C4-2B (cell line): ENCODE measurements around the gene HES1.

Experiments used
- CTCF ChIP-seq: fragments of 450-650 bp; conservative IDR thresholded peaks from 2 replicates; pipeline ENCODE4 v1.5.1; 2017; ENCODE audit warnings: mild to moderate bottlenecking
- ZFX ChIP-seq: fragments of 450-650 bp; IDR thresholded peaks from 2 replicates; pipeline ENCODE4 v1.6.1; 2017

- TF ChIP-seq CTCF (no peak), ZFX (no peak)
Observed at GRCh38 chr3:194167480-194168282, 31.7 kb downstream of the HES1 start.
